SK-N-DZ (cell line): ENCODE results near the gene PRPF19. TPM values are rescaled to one million over a fixed set of nuclear protein-coding genes. Genes with fewer than 3 reads are reported as not detected.

ENCODE experiments used
- DNase-seq: peaks from one replicate; pipeline ENCODE4 v3.0.0-alpha.2; 2015; ENCODE audit warnings: low spot score
- polyA plus RNA-seq, 2 experiments: library from polyadenylated mRNA; depleted of rRNA; stranded (reverse); fragments of >200 nt; gene quantifications; 2 replicates each; pipeline ENCODE4 v1.2.3, GENCODE V29; 2014

Gene PRPF19
- 123 and 160 TPM in 2 replicates for polyA plus RNA-seq (2014; cell fraction: cytosol; rRNA removed)
- 62.6 and 67.4 TPM in 2 replicates for polyA plus RNA-seq (2014; cell fraction: nucleus; rRNA removed)

DNA sequence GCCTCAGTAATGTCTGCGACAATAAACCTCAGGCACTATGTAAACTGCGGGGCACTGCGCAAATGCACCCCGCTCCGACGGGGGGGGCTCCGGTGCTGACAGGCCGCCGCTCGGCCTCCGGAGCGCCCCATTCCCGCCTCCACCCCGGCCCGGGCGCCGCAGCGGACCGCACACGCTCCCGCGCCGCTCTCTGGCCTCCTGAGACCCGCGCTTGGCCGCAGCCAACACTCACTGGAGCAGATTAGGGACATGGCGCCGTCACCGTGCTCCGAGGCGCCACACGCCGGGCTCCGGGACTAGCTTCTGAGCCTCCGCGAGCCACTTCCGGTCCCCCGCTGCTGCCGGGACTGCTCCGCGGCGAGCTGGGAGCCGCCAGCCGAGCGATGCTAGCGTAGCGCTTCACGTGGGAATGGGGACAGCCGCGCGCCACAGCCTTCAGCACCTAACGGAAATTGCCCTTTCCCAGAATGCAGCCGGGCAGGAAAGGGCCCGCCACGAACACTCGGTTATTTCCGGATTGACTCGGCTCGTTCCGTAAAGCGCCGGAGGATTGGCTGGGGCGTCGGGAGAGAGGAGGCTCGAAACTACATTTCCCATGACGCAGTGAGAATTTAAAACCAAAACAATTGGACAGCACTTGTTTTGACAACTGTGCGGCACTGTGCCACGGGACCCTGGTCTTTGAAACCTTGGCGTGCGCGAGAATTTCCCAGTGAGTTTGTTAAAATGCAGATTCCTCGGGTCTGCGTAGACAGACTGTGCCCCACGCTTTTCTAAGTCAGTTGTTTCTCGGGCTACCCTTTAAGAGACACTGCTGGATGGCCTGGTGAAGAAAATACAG lies at the start of gene PRPF19:
Gene PRPF19 (minus strand): TSS at position 454 of the 841 bp plus-strand sequence. CDS start 203 bp downstream, at position 251.
- peak; percentile 96 for DNase-seq

DNA sequence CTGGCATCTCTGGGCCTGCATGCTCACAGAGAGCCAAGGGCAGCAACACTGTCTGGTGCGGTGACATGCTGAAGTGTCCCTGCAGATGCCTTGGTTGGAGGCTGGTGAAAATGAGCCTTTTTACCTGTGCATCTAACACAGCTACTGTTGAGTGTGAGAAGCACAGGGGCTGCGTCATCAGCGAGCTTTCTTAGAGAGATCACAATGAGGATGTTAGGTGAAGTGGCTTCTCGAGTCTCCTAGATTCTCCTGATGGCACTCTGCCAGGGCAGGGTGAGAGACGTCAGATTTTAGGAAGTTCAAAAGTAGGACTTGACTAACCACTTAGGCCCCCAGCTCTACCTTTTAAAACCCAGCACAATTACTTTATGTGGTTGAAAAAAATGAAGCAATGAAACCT lies 49.2 kb upstream of the PRPF19 start:
- DNase-seq: no peak

DNA sequence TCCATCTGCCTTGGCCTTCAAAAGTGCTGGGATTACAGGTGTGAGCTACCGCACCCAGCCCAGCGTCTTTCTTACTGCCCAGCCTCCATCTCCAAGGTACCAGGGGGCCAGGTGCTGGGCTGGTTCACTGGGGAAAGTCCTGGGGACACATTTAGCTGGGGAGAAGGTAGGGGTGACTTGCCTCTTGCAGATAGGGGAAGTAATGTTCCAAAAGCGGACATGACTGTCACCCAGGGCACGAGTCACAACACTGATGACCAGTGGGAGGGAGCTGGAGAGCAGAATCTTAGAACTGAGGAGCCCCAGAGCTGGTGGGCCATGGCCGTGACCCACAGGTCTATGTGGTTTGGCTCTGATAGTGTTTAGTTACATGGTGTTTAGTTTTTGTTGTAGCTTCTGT lies 48.0 kb upstream of the PRPF19 start:
- DNase-seq: no peak

DNA sequence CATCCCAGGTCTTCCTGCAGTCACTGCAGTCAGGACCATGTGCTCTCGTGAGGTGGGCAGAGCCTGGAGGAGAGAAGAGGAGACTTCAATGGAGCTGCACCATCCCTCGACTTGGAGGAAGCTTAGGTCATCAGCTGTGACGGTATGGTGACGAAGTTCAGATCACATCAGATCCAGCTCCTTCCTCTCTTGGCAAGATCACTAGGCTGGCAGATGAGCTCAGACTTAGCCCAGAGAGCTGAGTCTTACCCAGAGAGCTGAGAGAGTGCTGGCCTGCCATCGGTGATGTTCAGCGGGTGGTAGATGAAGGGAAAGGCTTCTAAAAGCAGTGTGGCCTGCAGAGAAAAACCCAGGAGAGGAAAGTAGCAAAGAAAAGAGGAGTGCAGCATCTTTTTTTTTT lies 47.4 kb upstream of the PRPF19 start:
- DNase-seq: no peak

DNA sequence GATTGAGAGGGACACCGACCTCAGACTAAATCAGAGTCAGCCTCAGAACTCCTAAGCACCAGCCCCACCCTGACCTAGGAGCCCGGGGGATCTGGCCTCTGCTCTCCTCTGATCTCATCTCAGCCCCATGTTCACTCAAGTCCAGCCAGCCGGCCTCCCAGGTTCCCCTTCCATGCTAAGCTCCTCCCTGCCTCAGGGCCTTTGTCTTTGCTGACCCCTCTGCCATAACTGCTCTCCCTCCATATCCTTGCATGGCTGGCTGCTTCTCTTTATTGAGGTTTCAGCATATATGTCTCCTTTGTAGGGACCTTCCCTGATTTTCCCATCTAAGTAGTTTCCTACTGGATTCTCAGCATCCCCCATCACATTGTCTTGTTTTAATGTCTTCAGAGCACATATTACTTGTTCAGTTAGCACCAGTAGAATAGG lies 46.4 kb upstream of the PRPF19 start:
- DNase-seq: no peak

DNA sequence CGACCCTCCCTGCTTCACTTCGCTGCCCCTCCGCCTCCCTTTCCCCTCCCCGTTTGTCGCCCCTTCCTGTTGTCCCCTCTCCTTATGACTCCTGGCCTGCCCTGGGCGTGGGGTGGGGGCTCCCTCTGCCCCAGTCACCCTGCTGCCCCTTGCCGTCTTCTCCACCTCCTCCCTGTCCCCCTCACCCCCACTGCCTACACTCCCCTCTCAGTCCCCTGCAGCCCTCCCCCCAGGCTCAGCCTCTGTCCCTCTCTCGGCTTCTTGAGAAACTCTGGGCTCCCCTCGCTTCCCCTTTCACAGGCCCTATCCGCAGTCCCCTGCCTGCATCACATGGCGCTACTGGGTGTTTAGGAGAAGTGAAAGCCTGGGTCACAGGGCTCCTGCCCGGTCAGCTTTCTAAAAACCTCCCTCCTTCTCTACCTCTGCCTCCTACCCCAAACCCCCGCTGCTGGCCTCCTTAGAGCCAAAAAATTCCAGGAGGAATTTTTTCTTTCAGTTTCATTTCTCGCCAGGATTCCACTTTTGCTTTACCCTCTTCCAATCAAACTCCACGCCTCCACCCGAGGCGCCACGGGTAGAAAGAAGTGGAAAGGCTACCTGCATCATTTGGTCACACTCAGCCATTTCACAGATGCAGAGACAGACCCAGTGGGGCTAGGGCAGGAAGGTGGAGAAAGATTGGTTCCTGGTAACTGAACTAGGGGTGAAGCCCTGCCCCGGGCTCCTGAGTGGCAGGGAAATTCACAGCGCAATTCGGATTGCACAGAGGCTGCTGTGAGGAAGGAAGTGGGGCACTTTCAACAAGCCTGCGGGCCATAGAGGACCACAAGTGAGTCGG lies 45.7 kb upstream of the PRPF19 start, which contains the start of gene SLC15A3:
Gene SLC15A3 (minus strand): TSS at position 273 of the 838 bp plus-strand sequence. CDS start 625 bp downstream, outside the sequence.
- no peak for DNase-seq

DNA sequence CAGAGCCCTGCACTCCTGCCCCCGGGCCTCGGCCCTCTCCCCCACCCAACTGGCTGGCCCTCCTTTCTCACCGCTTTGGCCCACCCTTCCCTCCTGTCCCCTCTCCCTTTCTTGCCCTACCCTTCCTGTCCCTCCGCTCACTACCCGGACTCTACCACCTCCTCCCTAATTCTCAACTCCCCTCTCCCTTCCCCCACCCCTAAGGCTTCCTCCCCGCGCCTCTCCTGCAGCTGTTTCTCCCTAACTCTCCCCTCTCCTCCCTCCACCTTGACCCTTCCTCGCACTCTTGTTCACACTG lies 45.2 kb upstream of the PRPF19 start:
- DNase-seq: no peak

DNA sequence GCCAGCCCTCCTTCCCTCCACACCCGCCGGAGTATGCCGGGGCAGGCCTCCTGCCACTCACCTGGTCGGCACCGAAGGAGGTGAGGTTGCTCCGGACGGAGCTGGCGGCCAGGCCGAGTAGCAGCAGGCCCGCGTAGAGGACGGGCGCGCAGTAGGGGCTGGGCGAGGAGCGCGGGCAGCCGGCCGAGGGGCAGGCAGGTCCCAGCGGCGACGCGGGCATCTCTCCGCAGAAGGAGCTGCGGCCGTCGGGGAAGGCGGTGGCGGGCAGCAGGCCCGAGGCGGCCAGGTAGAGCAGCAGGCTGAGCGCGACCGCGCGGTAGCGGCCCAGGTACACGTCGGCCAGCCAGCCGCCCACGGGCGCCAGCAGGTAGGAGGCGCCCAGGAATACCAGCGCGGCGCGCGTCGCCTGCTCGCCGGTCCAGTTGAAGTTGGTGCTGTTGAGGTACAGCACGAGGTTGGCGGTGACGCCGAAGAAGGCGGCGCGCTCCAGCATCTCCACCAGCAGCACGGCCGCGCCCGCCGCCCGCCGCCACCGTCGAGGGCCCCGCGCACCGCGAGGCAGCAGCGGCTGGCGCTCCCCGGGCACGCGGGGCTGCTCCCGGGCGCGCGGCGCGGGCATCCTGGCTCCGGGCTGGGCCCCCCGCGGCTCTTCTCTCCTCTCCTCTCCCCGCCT lies 44.7 kb upstream of the PRPF19 start:
- no peak for DNase-seq

DNA sequence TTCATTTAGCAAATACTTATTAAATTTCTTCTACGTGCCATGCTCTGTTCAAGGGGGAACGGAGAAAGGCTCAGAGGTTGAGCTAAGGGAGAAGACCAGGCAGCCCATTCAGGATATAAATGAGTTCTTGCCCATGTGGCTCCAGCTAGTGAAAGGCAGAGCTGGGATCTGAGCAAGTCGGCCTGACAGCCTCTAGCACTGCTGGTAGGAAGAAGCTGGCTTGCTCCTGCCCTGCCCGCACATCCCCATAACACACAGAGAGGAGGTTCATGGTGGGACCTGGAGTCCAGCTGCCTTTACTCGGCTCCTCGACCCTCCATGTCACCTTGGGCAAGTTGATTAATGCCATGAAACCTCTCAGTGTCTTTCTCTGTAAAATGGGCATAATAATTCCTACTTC lies 43.6 kb upstream of the PRPF19 start:
- no peak for DNase-seq

DNA sequence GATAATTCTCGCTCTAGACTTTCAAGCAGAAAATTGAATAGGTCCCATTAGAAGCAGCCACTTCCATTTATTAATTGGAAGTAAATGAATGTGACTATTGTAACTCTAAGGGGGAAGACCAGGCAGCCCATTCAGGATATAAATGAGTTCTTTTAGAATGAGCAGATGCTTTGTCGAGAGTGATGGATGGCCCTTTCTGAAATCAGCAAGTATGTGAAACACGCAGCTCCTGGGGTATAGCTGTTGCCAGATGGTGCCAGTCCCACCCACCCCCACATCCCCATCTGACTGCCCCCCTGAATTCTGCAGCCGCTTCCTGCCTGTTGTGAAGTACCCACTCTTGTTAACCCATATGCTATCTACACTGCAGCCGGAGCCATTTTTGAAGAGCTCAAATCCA lies 41.9 kb upstream of the PRPF19 start:
- DNase-seq: no peak

DNA sequence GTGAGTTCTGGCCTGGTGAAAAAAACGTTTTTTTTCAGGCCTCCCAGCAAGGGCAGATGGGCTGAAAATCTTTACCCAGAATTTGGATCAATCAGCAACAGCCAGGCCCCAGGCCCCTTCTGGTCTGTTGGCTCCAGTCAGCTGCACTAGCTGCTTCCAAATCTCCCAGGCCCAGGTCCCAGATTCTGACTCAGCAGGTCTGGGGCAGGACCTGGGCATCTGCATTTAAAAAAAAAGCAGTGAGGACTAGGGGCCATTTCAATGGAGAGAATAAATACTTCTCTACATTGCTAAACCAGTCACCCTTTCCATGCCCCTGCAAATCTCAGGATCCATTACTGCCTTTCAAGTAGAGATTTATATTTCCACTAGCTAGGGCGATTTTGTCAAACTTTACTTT lies 41.3 kb upstream of the PRPF19 start:
- DNase-seq: no peak

DNA sequence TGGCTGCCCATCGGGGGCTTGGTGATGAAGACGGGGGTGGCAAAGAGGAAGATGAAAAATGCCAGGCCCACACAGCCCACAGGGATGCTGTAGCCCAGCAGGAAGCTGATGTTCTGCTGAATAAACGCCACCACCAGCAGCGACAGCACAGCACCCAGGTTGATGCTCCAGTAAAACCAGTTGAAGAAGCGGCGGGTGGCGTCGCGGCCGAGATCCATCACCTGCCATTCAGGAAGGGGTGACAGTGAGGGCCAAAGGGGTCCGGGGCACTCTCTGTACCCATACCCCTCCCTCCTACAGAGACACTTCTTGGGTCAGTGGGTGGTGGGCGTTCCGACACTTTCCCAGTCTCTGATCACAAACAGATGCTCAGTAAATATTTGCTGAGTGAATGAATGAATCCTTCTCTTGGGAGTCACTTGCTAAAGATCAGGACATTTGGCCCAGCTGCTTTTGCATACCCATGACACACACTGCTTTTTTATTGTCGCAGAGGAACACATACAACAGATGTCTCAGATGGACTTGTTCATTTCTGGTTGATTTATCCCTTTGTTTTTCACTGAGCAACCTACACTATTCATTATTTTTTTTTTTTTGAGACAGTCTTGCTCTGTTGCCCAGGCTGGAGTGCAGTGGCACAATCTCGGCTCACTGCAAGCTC lies 40.3 kb upstream of the PRPF19 start:
- DNase-seq: no peak

DNA sequence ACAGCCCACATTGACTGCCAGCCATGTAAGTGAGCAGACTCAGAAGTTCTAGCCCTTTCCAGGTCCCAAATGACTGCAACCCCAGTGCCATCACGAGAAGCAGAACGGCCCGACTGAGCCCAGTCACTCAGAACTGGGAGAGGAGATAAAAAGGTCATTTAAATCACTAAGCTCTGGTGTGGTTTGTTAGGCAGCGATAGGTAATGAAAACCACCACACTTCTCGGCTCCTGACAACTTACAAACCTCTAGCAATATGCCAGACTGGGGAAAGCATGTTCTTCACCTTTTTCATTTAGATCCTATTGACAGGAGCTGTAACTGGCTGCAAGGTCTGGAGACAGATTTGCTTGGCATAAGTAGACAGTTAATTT lies 38.9 kb upstream of the PRPF19 start:
- DNase-seq: no peak

DNA sequence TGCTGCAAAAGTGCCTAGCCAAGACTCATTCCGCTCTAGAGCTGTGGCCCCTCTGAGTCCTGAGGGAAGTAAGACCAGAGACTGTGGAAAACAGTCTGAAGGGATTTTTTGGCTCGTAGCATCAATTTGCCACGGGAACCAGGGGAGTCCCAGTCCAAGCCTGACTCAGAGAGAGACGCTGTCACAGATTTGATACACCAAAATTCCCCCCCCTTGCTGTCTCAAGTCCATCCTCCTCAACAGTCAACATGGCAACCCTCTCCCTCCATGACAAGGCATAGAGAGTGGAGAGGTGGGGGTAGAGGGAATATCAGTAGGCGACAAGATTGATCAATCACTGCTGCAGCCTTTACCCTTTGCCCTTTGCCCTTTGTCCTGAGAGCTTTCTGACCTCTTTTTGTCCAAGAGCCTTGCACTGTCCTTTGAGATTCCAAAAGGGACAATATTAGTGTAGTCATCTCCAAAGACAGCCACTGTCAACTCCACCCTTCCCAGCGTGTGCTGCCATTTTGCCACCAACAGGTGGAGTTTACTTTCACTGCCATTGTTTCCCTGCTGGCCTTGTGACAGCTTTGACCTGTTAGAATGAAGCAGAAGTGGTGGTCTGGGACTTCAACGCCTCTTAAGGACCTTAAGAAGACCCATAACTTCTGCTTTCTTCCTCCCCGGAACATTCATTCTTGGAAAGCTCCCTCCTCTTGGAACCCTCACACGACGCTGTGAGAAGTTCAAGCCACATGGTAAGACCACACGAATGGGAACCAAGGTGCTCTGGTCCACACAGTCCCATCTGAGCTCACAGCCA lies 38.3 kb upstream of the PRPF19 start:
- no peak for DNase-seq

DNA sequence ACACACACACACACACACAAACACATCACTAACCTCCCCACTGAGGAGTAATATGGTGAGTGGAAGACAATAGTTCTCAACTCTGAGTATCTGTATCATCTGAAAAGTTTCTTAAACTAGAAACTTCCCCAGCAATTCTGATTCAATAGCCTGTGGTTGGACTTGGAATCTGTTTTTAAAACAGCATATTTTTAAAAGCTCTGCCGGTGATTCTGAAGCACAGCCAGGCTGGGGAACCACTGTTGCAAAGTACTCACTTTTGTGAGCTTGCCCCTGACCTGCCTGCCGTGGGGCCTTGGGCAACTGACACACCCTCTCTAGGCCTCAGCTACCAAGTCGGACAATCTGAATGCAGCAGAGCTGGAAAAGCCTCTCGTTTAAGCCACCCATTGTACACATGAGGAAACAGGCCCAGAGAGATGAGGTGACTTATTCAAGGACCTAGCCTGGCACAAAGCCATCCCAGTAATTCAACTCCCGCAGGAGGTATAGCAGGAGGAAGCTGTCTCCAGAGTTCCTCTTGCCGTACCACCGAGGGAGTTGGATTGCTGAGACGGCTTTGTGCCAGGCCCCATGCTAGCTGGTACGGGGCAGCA lies 36.7 kb upstream of the PRPF19 start:
- no peak for DNase-seq

DNA sequence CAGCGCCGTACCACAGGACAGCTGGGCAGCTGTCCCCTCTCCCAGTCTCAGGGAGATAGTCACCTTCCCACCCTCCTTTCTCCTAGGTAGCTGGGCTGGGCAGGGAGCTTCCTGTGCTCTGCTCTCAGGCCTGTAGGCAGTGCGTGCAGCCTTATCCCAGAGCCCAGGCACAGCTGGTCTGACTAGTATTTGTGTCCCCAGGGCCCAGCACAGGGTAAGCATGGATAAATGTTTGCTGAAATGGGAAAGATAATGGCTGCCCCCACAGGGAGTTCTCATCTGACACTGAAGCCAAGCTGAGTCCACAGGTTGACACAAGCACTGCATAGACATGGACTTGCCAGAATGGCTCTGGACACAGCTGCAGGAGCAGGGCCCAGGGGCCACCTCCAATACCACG lies 35.8 kb upstream of the PRPF19 start:
- DNase-seq: no peak

DNA sequence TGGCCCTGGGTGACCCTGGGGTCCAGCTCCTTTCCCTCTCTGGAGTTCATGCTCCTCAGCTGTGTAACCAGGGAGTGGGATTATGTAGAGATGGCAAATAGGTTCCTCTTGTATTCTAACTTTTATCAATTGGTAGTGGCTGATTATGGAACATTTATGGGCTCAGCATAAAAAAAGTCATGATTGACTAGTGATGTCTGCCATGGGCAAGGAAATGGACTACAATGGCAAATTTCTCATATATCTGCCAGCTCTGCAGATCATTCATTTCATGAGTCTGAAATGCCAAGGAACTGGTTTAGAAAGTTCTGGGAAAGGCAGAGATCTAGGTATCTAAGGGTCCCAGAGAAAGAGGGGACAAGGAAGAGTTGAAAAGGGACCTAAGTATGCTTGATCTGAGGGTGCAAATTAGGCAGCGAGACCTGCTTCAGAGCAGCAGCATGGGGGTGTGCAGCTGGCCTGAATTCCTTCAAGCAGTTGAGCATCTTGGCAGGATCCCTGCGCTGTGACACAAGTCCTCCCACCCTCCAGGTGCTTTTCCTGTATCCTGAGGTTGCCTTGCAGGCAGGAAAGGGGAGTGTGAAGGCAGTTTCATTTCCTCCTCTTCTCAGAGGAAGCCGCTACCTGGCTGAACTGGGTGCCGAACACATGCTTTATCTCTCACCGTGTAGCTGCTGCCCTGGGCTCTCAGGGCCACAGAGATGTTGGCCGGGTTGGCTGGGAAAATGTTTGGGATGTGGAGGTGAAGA lies 35.2 kb upstream of the PRPF19 start:
- DNase-seq: no peak

DNA sequence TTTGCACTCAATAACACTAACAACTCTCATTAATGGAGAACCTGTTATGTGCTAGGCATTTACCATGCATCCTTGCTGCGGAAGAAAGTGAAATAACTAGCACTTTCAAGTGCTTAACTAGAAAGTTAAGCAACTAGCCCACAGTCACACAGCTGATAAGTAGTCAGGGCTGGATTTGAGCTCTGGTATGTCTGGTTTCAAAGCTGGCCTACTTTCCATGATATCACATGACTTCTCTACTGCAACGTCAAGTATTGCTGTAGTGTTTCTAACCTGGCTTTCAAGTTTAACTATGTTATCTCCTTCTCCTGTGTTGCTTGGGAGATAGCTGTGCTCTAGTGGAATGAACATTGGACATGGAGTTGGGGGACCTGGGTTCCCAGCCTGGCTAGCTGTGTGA lies 33.5 kb upstream of the PRPF19 start:
- DNase-seq: no peak

DNA sequence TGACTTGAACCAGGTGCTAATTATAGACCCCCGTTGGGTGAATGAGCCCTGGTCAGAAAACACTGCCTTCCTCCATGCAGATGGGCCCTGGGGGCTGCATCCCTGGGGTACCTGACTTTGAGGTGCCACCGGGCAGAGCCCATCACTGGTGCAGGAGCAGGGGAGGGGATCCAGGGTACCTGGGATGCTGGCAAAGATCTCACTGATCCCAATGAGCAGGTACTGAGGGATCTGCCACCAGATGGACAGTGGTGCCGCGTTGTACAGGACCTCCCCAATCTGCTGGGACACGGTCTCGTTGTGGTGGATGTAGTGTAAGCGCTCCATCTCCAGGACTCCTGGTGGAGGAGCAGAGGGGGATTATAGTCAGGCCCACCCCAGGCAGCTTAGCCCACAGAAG lies 32.9 kb upstream of the PRPF19 start:
- DNase-seq: no peak

DNA sequence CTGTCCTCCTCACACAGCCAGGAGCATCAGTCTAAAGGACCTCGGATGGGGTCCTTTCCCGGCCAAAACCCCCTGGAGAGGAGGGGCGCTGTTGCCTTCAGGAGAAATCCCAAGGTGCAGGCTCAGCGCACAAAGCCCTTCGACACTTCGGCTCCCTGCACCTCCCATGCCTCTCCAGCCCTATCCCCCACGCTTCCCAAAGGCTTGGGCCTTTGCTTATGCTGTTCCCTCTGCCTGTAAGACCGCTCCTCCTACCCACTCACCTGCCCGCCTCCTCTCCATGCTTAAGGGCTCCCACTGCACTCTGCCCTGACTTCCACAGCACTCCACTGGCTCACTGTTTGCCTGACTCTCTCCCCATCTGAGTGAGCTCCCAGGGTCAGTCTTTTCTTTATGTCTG lies 32.1 kb upstream of the PRPF19 start:
- DNase-seq: no peak
